Activated CD8-positive, alpha-beta memory T cell treated with anti-CD3 and anti-CD28 coated beads, Interleukin-2, amount 50 U/mL, for 1 hour (primary cell): Measurements from ENCODE around the gene DNAJC5.

Experiments used
- DNase-seq: peaks from one replicate; pipeline ENCODE4 v3.0.0-alpha.2; 2020; ENCODE audit errors: extremely low read depth

Gene DNAJC5

DNA sequence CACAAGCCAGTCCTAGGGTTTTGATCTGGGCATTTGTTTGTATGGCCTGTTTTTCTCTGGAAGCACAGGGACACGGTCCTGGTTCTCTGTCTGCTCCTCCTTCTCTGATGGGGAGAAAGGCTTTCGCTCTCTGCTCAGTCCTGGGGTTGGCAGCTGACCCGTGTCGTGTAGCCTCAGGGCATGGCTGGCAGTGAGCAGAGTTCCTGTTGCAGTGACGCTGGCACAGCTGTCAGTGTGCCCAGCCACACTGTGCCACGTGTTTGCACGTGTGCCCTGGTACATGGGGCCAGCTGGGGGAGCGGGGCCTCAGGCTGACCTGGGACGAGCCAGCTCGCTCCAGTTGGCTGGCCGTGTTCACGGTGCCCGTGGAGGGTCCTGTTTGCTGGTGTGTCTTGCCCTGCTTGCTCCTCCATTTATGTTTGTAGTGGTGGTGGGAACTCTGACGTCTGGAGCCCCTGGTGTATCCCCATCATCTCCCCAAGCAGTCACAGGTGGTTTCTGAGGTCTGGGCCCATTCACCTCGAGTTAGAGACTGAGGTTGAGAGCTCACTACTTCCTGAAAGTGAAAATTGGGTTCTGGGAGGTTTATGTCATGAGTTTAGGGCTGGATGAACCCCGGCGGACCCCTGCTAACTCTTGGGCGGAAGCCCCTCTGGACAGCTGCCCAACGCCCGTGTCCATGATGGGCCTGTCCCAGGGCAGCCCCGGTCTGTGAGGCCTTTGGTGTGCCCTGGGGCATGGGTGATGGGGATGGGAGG lies 10.2 kb upstream of the DNAJC5 start:
- DNase-seq: no peak

DNA sequence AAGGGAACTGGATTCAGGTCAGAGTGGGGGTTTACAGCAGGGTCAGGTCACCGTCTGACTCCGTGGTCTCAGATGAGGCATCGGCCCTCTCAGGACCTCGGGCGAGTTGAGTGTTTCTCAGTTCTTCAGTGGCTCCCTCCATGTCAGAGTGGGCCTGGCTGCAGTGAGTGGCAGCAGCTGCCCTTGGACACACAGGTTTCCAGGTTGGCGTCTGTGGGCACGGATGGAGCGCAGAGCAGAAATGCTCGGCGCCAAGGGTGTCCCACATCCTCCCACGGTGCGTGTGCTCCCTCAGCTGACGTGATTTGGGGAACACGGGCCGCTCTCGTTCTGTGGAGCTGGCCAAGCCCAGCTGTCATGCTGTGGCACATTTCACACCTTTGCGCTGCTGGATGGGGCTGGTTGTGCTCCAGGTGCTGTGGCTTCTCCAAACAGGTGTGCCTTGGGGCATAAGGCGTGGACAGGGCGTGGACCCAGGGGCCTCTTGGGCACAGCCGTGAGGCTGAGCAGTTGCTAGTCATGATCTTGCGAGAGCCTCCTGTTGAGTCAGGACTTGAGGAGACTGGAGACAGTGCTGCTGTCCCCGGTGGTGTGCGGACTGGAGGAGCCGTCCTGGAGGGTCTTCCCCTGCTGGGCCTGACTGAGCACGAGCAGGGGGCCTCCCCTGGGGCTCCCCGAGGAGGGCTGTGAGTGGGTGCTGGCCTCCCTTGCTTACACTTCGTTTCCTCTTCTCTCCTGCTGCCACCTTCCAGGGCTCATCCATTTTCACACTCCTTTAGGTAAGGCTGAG lies 9.5 kb upstream of the DNAJC5 start:
- no peak for DNase-seq

DNA sequence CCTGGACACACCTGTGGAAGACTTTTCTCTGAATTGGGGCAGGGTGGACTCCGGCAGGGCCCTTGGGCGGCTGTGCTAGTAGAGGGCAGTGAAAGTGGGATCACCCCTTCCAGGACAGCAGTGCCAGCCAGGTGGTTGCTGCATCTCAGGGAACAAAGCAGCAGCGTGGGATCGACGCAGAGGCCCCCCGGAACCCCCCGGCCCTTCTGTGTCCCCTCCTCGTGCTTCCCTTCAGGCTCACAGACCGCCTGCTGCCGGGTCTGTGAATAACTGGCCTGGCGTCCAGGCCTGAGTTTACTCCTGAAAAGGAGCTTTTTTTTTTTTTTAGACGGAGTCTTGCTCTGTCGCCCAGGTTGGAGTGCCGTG lies 8.9 kb upstream of the DNAJC5 start:
- DNase-seq: no peak

DNA sequence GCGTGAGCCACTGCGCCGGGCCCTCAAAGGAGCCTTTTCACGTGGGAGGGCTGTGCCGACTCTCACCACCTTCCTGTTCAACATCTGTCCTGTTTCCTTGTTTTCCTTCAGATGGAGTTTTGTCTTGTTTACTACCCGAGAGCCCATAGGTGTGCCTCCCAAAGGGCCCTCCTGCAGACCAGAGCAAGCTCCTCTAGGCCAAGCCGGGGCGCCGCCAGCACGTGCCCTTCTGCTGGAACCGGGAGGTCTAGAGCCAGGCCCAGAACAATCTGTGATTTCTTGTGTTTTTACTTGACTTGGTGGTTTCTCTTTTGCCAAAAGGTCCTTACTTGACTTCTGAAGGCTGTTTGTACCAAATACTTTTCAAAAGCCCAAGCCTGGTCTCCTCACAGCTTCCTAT lies 8.0 kb upstream of the DNAJC5 start:
- no peak for DNase-seq

DNA sequence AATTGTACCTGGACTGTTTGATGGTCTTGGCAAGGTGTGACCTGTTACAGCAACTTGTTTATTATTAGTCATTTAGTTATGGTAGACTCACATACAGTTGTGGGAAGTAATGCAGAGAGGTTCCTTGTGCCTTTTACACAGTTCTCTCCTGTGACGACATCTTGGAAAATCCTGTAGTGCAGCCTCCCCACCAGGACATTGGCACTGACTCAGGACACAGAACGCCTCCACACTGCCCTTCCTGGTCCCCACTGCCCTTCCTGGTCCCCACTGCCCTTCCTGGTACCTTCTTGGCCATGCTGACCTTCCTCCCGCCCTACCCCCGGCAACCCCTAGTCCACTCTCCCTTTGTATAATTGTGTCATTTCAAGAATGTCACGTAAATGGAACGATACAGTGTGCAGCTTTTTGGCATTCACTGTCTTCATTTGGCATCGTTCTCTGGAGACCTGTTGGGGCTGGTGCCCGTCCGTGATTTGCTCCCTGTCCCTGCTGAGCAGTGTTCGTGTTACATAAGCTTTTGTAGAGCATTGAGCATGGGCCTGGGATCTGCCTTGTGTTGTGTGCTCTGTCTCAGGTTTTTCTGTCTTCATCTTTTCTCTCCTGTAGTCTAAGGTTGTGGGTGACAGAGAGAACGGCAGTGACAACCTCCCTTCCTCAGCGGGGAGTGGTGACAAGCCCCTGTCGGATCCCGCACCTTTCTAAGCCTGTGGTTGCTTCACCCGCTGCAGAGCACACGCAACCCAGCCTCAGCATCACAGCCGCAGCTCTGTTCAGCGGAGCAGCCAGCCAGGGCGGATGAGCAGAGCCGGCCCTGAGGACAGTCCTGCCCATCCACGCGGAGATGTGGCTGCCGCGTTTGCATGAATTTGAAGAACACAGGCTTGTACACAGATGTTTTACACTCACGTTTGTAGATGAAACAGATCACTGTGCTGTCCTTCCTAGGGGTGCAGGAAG lies 5.4 kb upstream of the DNAJC5 start:
- DNase-seq: no peak

DNA sequence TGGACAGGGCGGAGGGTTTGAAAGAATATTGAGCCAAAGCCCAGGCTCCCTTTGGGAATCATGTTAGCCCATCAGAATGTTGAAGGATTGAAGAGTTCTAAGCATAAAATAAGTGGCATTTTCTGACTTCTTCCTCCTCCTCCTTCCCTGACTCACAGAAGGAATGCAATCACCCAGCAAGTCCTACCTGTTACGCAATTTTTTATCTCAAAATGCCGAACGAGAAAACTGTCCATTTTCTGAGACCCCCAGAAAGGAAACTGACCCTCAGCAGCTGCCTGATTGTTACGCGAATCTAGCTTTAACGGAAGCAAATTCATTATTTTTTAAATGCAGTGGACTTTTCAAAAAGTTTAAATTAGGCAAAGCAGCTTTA lies 4.7 kb upstream of the DNAJC5 start:
- DNase-seq: no peak

DNA sequence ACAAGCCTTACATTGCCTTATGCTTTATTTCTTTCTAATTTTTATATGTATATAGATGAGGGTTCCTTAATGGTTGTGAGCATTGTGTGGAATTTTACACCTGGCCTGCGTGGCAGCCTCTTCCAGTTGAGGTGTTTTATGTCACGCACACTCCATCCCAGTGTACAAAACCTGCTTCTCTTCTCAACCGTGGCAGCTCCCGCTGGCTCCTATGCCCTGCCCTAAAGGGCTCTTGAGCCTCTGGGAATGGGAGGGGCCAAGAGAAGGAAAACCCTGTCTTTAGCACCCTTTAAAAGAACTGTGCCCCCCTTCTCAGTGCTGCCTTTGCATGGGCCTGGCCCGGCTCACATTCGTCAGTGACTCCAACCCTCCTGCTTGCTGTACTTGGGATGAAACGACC lies 4.3 kb upstream of the DNAJC5 start:
- DNase-seq: no peak

DNA sequence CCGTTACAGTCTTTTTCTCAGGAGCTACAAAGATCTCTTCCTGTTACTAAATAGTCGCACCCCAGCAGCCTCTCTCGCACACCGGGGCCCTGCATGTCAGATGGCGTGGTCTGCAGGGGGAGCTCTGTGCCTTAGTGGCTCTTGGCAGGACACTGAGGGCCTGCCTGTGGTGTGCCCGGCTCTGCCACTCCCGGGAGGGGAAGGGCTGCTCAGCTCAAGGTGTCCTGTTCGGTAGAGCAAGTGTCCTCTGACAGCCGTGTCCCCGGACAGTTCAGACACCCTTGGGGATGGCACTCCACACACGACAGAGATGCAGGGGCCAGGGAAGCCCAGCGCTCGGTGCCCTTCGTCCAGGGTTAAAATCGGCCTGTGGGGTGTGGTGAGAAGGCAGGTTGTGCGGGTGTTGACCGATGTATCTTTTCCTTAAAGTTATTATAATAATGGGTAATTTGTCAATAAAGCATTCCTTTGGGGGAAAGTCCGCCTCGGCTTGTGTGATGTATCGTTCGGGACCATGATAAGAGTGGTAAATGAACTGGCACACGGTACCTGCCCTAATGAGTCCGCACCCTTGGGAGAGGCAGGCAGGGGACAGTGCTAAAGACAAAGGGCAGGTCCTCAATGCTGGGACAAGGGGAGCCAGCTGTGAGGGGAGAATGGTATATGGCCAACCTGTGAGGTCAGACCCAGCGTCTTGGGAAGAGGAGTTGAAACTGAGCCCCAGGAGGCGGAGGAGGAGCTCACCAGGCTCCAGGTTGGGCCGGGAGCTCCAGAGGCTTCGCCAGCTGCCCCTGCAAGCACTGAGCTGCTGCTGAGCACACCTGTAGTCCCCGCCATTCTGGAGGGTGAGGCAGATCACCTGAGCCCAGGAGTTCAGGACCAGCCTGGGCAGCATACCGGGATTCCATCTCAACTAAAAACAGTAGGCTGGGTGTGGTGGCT lies 3.6 kb upstream of the DNAJC5 start:
- DNase-seq: no peak

DNA sequence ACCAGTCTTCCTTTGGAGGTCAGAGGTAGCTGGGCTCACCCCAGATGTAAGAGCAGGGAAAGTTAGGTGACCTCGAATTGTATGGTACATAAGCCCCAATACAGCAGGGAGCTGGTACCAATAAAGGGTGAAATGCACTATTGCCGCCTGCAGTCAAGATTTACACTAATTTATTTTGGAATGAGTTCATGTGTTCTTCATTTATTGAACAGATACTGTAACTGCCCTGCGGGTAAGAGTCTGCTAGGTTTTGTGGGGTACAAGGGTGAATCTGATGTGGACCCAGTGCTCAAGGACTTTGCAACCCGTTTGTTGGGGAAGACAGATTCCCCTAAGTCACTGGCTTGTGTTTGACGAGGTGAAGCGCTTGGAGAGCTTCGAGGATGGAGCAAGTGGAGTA lies 2.5 kb upstream of the DNAJC5 start:
- DNase-seq: no peak

DNA sequence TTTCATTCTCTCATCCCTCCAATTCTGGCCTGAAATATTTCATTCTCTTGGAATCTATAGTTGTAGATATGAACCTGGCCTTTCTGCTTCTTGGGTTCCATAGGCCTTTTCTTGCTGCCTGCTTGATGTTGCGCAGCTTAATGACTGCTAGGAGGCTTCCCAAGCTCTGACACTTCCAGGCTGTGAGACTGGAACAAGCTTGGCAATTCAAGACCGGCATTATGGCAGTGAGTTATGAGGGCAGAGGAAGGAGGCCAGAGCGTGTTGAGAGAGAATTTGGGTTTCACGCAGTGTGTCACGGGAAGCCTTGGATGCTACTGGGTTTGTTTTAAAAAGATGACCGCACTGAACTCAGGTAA lies 948 bp upstream of the DNAJC5 start:
- no peak for DNase-seq

DNA sequence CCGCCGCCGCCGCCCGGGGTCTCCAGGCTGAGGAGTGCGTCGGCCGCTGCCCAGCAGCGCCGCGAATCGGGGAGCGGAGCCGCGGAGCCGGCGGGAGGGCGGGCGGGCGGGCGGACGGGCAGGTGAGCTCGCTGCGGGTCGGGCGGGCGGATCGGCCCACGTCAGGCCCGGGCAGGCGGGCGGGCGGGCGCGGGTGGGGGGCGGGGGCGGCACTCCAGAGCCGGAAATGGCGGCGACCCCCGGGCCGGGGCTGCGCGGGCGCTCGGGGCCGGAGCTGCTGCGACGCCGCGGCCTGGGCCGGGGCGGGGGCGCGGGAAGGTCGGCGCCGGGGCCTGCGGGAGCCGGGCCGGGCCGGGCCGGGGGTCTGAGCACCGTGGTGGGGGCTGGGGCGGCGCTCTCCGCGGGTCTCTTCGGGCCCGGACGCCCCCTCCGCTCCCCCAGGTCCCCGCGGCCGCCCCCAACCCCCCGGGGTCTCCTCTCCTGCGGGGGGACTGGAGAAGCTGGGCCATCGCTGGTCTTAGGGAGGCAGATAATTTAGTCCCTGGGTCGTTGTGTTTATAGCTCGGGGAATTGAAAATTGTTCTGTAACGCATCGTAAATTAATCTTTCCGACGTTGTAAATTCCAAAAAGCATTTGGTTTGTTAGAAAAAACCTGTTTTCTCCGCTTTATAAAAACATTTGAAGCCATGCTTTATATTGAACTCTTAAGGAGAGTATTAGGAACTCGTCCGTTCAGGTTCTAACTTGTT lies 451 bp downstream of the DNAJC5 start:
- DNase-seq: no peak

DNA sequence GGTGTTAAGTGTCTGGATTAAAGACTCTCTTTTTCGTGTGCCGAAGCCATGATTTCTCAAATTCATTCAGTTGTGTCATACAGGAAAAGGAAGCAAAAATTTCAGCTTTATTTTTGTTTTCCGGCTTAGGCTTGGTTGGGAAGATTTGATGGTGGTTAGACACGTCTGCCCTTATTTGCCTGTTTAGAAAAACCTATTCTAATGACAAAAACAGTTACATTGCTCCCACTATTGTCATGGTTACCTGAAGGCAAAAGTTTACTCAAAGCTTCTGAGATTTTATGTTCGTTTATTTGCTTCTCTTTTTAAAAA lies 982 bp downstream of the DNAJC5 start:
- no peak for DNase-seq

DNA sequence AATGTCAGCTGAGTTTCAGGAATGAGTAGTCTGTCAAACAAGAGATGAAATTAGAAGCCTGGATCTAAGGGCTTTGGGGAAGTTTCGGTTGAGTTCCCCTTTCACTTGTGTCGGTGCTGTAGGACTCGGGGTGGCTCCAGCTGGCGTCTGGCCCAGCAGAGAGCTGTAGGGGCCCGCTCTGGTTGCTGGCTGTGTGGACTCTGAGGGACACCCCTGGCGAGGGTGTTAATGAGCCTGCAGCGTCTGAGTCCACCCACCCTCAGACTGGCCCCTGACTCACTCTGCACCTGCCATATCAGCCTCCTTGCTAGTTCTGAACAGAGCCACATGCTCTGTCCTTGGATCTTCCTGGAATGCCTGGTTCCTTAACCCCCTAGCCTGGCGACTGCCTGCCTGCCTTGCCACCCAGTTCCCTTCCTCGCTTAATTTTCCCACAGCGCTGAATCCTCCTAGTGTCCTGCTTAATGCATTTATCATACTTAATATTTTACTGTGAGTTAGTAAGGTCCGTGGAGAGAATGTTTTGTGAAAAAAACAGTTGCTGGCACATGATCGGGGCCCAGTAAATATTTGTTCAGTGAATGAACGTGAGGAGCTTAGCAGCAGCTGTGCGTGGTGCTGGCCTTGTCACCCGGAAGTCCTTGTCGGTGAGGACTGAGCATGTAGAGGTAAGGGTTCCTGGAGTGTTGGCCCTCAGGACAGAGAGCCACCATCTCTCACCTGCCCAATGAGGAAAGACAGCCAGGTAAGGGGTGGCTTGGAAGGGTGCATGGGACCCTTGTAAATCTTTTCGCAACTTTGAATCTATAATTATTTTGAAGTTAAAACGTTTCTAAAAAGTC lies 1.6 kb downstream of the DNAJC5 start:
- no peak for DNase-seq

DNA sequence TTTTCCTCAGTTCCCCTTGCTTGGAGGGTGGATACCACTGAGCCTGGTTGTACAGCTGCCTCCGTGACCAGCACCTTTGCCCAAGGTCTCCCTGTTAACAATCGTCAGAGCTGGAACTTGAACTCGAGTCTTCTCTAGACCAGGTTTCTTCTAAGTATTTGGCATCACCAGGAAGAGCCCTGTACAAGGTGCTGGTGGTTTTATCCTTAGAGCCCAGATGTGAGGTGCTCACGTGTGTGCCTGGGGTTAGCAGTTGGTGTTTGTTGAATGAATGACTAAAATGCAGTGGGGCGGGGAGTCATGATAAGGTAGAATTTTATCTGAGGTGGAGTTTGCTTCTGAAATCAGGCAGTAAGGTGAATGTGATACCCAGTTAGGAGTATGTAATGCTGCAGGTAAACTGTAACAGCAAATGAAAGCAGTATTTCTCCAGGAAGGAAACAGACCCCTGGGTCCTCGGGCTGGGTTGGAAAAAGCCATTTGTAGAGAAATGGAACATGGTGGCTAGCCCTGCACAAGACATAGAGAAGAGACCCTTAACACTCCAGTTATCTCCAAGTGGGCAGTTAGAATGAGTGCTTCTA lies 3.1 kb downstream of the DNAJC5 start:
- no peak for DNase-seq

DNA sequence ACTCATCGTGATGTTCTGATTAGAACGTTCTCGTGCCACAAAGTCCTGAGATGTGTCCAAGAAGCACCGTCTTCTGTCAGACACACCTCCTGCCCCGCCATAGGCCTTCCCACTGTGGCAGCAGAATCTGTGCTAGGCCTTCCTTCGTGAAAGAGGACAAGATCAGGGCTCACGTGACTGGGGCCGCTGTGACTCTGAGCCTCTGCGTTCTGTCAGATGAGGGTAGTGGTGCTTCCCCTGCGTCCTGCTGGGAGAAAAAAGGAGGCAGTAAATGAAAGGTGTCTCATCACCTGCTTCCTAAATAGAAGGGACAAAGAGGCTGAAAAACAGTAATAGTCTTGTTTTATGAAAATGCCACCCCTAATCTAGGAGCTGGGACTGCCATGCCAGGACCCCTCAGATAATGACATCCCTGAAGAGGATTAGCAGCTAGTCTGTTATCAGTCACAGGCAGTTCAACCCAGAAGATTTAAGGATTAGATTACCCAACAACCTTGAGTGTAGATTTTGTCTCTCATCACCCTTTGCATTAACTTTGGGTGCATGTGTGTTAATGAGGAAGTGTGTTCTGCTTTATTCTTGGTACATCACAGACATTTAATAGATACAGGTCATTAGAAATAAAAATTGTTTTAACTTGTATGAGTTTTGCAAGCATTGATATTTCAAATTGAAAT lies 4.1 kb downstream of the DNAJC5 start:
- no peak for DNase-seq

DNA sequence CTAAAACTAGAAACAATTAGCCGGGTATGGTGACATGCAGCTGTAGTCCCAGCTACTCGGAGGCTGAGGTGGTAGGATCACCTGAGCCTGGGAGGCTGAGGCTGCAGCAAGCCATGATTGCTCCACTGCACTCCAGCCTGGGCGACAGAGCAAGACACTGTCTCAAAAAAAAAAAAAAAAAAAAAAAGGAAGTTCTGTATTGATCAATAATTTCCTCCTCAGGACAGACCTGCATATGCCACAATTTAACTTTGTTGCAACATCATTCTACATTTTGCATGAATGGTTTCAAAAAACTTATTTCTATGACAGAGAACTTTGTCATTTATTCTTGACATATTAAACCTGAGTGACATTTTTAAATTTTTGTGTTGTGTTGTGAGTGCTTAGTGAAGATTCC lies 5.5 kb downstream of the DNAJC5 start:
- no peak for DNase-seq

DNA sequence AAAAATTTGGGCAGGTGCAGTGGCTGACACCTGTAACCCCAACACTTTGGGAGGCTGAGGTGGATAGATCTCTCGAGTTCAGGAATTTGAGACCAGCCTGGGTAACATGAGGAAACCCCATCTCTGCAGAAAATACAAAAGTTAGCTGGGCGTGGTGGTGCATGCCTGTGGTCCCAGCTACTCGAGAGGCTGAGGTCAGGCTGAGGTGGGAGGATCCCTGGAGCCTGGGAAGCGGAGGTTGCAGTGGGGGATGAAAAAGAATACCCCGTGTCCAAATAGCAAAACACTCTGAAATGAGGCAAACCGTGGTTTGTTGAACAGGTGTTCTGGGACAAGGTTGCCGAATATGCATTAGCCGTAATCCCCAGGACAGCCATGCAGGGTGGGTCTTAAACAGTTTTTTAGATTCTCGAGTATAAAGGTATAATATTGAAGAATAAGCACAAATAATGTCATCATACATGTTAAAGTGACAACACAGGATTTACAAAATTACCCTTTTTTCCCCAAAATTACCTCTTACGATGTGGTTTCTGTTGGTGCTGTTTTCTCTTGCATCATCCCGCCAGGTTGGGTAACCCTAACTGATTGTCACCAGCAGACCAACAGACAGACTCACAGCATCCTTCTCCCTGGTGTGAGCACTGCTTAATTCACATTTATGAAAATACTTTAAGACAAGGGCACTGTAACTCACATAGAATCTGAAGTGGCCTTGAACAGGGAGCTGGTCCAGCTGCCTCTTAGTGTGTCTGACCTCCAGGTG lies 9.1 kb downstream of the DNAJC5 start:
- no peak for DNase-seq

DNA sequence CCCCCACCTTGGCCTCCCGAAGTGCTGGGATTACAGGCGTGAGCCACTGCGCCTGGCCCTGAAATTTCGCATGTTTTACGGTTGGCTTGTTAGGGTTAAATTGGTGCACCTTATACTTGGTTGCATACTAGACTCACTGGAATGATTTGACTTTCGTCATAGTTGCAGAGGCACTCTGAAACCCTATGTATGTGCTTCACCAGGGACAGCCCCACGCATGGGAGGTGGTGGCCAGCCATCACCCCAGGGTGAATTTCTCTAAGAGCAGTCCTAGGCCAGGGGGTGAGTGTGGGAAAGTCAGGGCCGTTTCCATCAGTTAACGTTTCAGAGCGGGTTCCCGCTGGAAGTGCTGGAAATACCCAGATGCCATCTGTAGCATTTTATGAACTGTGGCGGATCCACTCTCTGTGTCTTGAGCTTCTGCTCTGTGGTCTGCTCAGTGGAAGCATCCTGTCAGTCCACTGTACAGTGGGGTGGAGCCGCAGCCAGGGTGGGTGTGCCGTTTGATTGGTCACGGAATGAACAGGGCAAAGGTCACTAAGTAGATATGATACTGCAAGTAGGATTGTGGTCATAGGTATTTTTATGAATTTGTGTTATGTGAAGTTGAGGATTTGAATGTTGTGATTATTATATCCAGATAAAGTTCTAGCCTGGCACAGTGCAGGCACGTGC lies 13.2 kb downstream of the DNAJC5 start:
- no peak for DNase-seq
